ENCODE data around the gene GOLGA8G. TPM values are rescaled to one million over a fixed set of nuclear protein-coding genes. Genes with fewer than 3 reads are reported as not detected.

The GOLGA8G gene, protein sequence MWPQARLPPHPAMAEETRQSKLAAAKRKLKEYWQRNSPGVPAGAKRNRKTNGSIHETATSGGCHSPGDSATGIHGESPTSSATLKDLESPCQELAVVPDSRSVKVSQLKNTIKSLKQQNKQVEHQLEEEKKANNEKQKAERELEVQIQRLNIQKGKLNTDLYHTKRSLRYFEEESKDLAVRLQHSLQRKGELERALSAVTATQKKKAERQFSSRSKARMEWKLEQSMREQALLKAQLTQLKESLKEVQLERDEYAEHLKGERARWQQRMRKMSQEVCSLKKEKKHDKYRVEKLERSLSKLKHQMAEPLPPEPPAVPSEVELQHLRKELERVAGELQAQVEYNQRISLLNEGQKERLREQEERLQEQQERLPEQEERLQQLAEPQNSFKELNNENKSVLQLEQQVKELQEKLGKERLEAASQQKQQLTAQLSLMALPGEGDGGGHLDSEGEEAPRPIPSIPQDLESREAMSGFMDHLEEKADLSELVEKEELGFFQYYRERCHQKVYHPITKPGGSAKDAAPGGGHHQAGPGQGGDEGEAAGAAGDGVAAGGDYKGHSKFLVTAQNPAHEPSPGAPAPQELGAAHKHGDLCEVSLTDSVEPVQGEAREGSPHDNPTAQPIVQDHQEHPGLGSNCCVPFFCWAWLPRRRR
- total RNA-seq, result under 0.01 TPM in 1 of 2 replicates, not detected in the other

DNA sequence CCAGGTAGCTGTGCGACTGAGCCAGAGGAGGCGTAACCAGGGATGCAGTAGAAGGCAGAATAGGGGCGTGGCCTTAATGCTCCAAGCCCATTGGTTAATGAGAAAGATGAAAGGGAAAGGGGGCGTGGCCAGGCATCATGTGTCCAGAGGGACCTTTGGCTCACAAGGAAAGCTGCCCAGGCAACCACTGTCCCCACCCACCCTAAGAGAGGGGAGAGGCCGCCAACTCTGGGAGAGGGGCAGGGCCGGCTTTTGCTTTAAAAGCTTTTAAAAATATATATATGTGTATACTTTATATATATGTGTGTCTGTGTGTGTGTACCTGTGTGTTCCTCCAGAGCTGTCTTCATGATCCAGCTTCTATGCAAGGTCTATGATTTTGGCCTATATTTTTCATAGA lies at the start of gene GOLGA8G:
TSS of gene GOLGA8G (minus strand) at position 18 of the 400 bp plus-strand sequence. CDS start 62 bp downstream, outside the sequence.

DNA sequence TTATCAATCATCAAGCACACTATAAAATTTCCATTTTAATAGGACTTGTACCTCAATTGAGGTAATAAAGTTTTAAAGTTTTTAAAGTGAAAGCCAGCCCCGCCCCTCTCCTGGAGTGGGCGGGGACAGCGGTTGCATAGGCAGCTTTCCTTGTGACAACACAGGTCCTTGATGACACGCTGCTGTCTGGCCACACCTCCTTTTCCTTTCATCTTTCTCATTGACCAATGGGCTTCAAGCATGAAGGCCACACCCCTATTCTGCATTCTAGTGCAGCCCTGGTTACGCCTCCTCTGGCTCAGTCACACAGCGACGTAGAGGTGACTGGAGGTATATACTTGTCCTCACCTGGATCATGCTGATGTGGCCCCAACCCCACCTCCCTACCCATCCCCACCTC lies 20.5 kb upstream of the GOLGA8G start, which contains the start of gene GOLGA6L25:
TSS of gene GOLGA6L25 (plus strand) at position 301 of the 400 bp plus-strand sequence. CDS start at position 362, 61 bp downstream.

Other genes with a start within 250 kb of the GOLGA8G start
- gene HERC2, start 210.8 kb downstream of the GOLGA8G start, total RNA-seq, result 30.3 and 41.6 TPM in 2 replicates
- gene GOLGA6L24, start 174.9 kb downstream of the GOLGA8G start, total RNA-seq, result not detected in 2 replicates
- under 0.01 TPM in 1 of 2 replicates, not detected in the other for gene GOLGA8F, start 154.3 kb downstream of the GOLGA8G start, total RNA-seq
- not detected in 2 replicates for gene GOLGA6L25, start 20.6 kb upstream of the GOLGA8G start, total RNA-seq
- gene GOLGA8M, start 179.4 kb upstream of the GOLGA8G start, total RNA-seq, result 0.28 and 0.92 TPM in 2 replicates

Measured in smooth muscle cell of bladder (primary cell).